K562 (cell line): ENCODE measurements around the gene ADAMTS2.

ENCODE experiments used
- ADNP ChIP-seq: fragments of 200-800 bp; sonication (Bioruptor generic); IDR thresholded peaks from 2 replicates; pipeline ENCODE4 v1.6.1; 2016; ENCODE audit warnings: missing genetic modification characterization, missing compliant biosample characterization
- CREB5 ChIP-seq: fragments of 250-450 bp; sonication (Bioruptor Pico); IDR thresholded peaks from 2 replicates; pipeline ENCODE4 v1.5.0; 2020; ENCODE audit warnings: mild to moderate bottlenecking
- FOS ChIP-seq: IDR thresholded peaks from 3 replicates; pipeline ENCODE4 v1.6.1; 2011; ENCODE audit not compliant: insufficient read length; ENCODE audit errors: extremely low read depth
- HNRNPH1 ChIP-seq: fragments of 200-400 bp; formaldehyde crosslinking; optimal IDR thresholded peaks from 2 replicates; pipeline ENCODE3; 2017; ENCODE audit warnings: low read depth, mild to moderate bottlenecking, low read length, moderate library complexity
- MYBL2 ChIP-seq, 2 experiments: fragments of 450-650 bp in 1 of 2; sonication (generic) in 1 of 2; formaldehyde crosslinking in 1 of 2; IDR thresholded peaks; 2 replicates each; pipeline versions ENCODE4 v1.6.1 to v1.8.1; 2017 to 2022; ENCODE audit warnings: borderline replicate concordance in 1 of 2, inconsistent platforms in 1 of 2, low read depth in 1 of 2, mild to moderate bottlenecking in 1 of 2, missing genetic modification reagents in 1 of 2, moderate library complexity in 1 of 2
- PATZ1 ChIP-seq: fragments of 250-450 bp; sonication (Bioruptor Pico); IDR thresholded peaks from 2 replicates; pipeline ENCODE4 v1.5.0; 2020; ENCODE audit warnings: mild to moderate bottlenecking, borderline replicate concordance
- RBFOX2 ChIP-seq: fragments of 200-400 bp; formaldehyde crosslinking; IDR thresholded peaks from 2 replicates; pipeline ENCODE4 v1.6.1; 2017; ENCODE audit warnings: low read depth, mild to moderate bottlenecking, low read length, moderate library complexity
- RCOR1 ChIP-seq, 2 experiments: IDR thresholded peaks; 2 replicates each; pipeline ENCODE4 v1.6.1; 2012; ENCODE audit warnings: low read depth in 2 of 2, low read length in 2 of 2, borderline replicate concordance in 1 of 2, improper control_type of control experiment in 1 of 2
- RERE ChIP-seq: sonication (generic); formaldehyde crosslinking; IDR thresholded peaks from 2 replicates; pipeline ENCODE4 v1.8.0; 2023; ENCODE audit warnings: missing genetic modification reagents, mild to moderate bottlenecking, borderline replicate concordance
- SMARCC2 ChIP-seq: fragments of 450-650 bp; IDR thresholded peaks from 2 replicates; pipeline ENCODE4 v1.6.1; 2017; ENCODE audit warnings: antibody characterized with exemption, moderate library complexity, mild to moderate bottlenecking, low read depth
- ZNF217 ChIP-seq: sonication (generic); formaldehyde crosslinking; IDR thresholded peaks from 2 replicates; pipeline ENCODE4 v1.8.0; 2022; ENCODE audit warnings: mild to moderate bottlenecking, missing genetic modification reagents

- no peak for TF ChIP-seq SMARCC2
- no peak for TF ChIP-seq MYBL2 (IDR thresholded peaks at IDR 0.05; ENCODE audit: low read depth)
- TF ChIP-seq MYBL2 (CRISPR knock-in tag; IDR thresholded peaks at IDR 0.05; ENCODE audit: borderline replicate concordance), result no peak
- TF ChIP-seq ZNF217 (CRISPR knock-in tag), result no peak
- TF ChIP-seq HNRNPH1, result no peak
- TF ChIP-seq RBFOX2, result no peak
- TF ChIP-seq FOS, result no peak
- TF ChIP-seq RERE, result no peak
- no peak for TF ChIP-seq ADNP (tag)
- TF ChIP-seq RCOR1 (IDR thresholded peaks at IDR 0.05; ENCODE audit: borderline replicate concordance in 1 of 2, low read depth in 2 of 2, low read length in 2 of 2), result no peak
- no peak for TF ChIP-seq CREB5 (CRISPR knock-in tag)
- no peak for TF ChIP-seq PATZ1 (CRISPR knock-in tag)
These were observed 118.1 kb downstream of the ADAMTS2 start for GRCh38 chr5:179227229-179227579.
